ENCODE data around the gene TMF1. TPM values are rescaled to one million over a fixed set of nuclear protein-coding genes. Genes with fewer than 3 reads are reported as not detected.

The TMF1 gene
- total and polyA plus RNA-seq, 10 of the 15 experiments (the other 5 are each of a cell fraction or from before 2014, with no cell fraction given) = 7.1 to 24.5 (median 18.6) TPM

DNA sequence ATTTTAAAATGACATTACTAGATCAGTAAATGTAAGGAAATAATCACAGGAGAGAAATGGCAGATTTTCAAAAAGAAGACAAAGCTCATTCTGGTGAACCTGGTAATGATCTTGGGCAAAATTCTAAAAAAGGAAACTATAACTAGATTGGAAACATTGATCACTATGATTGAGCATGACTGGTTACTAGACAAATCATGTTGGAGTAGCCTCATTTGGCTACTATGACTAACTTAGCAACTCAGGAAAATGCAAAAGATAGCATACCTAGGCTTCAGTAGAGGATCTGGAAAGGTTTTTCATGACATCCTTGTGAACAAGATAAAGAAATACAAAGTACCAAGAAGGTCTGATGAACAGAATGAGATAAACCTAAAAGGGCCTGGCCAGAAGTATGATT lies 7.6 kb upstream of the TMF1 start:
- CTCF ChIA-PET = interaction anchor here (1.1 to 2.5 kb wide), 3 partner anchors 11 to 19 kb away, joined by 3 to 7 read pairs (median 5); no protein-coding TSS in a partner anchor
- SMC1A ChIA-PET (ENCODE audit: uncharacterized antibody, unreplicated experiment) = interaction anchor here (1.1 to 5.6 kb wide), 10 partner anchors 8 to 42 kb away, joined by 3 to 32 read pairs (median 4); partner anchors contain the start of genes TMF1 and UBA3
- no TSS peak for BruUV-seq (replicated peaks)
- RAD21 ChIA-PET (ENCODE audit: unreplicated experiment) = interaction anchor here (0.7 to 2.2 kb wide), 2 partner anchors 23 to 34 kb away, joined by 3 to 9 read pairs; no protein-coding TSS in a partner anchor
- Histone ChIP-seq H3K4me3 (no peak overlapping the region), H4K20me1 (ENCODE audit: control insufficient read depth, insufficient read depth) (no peaks in the 10 kb centered on the region), H3K27me3 (replicated peaks in 1 of 2; ENCODE audit: control insufficient read depth in 2 of 2, insufficient read depth in 2 of 2, low read length in 1 of 2) (no peaks in the 10 kb centered on the region), H3K9ac (ENCODE audit: control insufficient read depth, insufficient read depth, low read length) (no peak overlapping the region), H3K79me2 (ENCODE audit: control insufficient read depth, insufficient read depth, low read length) (no peaks in the 10 kb centered on the region; the same call in 1 of the 2 replicates), H2AFZ (ENCODE audit: control insufficient read depth, low read depth, low read length) (no peak overlapping the region), H3K4me2 (ENCODE audit: control insufficient read depth, insufficient read depth) (no peak overlapping the region), H3K36me3 (ENCODE audit: control insufficient read depth in 2 of 2, insufficient read depth in 2 of 2, low read length in 1 of 2) (peaks cover 1 to 18% of the 10 kb centered on the region in 2 experiments; a peak in 2 of 4 replicates), H3K4me1 (ENCODE audit: control insufficient read depth, insufficient read depth, low read length) (peaks cover 10% of the 10 kb centered on the region), H3K27ac (ENCODE audit: control insufficient read depth, insufficient read depth) (no peak overlapping the region), H3K9me3 (replicated peaks; ENCODE audit: control insufficient read depth, insufficient read depth, low read length) (no peaks in the 10 kb centered on the region; the same call in 2 of the 3 replicates)
- in situ Hi-C loops (cut with MboI) (no loop called here), intact Hi-C loops (cut with micrococcal nuclease; ENCODE audit: unreplicated experiment) (no loop called here)
- ATAC-seq = no peak
- no peak for DNase-seq (ENCODE audit: low read depth, low spot score)
- POLR2A ChIA-PET = interaction anchor here (1.0 to 1.3 kb wide), 2 partner anchors 24 to 27 kb away, joined by 3 read pairs; no protein-coding TSS in a partner anchor
- FAIRE-seq = no peak
- TF ChIP-seq SP1 (IDR thresholded peaks at IDR 0.05; ENCODE audit: low read depth, low read length) (no peak), EP300 (IDR thresholded peaks at IDR 0.05; ENCODE audit: borderline replicate concordance in 1 of 2, control insufficient read depth in 1 of 2, low read depth in 2 of 2, low read length in 2 of 2) (no peak), IRF5 (IDR thresholded peaks at IDR 0.05; ENCODE audit: borderline replicate concordance) (no peak), CEBPB (IDR thresholded peaks at IDR 0.05; ENCODE audit: borderline replicate concordance in 1 of 2, low read depth in 2 of 2, low read length in 2 of 2) (no peak), HDAC6 (IDR thresholded peaks at IDR 0.05; ENCODE audit: unreplicated experiment) (no peak), TAF1 (IDR thresholded peaks at IDR 0.05; ENCODE audit: borderline replicate concordance, low read depth, low read length) (no peak), STAT1 (conservative IDR thresholded peaks at IDR 0.05) (no peak), ATF2 (IDR thresholded peaks at IDR 0.05; ENCODE audit: low read length) (no peak), HCFC1 (IDR thresholded peaks at IDR 0.05; ENCODE audit: low read length) (no peak), BRCA1 (IDR thresholded peaks at IDR 0.05; ENCODE audit: low read depth, low read length) (no peak)
- TF ChIP-seq, protein P1, sequence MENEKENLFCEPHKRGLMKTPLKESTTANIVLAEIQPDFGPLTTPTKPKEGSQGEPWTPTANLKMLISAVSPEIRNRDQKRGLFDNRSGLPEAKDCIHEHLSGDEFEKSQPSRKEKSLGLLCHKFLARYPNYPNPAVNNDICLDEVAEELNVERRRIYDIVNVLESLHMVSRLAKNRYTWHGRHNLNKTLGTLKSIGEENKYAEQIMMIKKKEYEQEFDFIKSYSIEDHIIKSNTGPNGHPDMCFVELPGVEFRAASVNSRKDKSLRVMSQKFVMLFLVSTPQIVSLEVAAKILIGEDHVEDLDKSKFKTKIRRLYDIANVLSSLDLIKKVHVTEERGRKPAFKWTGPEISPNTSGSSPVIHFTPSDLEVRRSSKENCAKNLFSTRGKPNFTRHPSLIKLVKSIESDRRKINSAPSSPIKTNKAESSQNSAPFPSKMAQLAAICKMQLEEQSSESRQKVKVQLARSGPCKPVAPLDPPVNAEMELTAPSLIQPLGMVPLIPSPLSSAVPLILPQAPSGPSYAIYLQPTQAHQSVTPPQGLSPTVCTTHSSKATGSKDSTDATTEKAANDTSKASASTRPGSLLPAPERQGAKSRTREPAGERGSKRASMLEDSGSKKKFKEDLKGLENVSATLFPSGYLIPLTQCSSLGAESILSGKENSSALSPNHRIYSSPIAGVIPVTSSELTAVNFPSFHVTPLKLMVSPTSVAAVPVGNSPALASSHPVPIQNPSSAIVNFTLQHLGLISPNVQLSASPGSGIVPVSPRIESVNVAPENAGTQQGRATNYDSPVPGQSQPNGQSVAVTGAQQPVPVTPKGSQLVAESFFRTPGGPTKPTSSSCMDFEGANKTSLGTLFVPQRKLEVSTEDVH (IDR thresholded peaks at IDR 0.05; ENCODE audit: low read depth, partially characterized antibody) = no peak
- TF ChIP-seq, protein P2, sequence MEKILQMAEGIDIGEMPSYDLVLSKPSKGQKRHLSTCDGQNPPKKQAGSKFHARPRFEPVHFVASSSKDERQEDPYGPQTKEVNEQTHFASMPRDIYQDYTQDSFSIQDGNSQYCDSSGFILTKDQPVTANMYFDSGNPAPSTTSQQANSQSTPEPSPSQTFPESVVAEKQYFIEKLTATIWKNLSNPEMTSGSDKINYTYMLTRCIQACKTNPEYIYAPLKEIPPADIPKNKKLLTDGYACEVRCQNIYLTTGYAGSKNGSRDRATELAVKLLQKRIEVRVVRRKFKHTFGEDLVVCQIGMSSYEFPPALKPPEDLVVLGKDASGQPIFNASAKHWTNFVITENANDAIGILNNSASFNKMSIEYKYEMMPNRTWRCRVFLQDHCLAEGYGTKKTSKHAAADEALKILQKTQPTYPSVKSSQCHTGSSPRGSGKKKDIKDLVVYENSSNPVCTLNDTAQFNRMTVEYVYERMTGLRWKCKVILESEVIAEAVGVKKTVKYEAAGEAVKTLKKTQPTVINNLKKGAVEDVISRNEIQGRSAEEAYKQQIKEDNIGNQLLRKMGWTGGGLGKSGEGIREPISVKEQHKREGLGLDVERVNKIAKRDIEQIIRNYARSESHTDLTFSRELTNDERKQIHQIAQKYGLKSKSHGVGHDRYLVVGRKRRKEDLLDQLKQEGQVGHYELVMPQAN (conservative IDR thresholded peaks at IDR 0.05) = no peak

Measured in GM12878 (cell line).